GM12878 (cell line): ENCODE measurements around the gene PSAT1.

Experiments
- CHD4 ChIP-seq: fragments of 200-600 bp; sonication (generic); IDR thresholded peaks from 2 replicates; pipeline ENCODE4 v1.6.1; 2016; ENCODE audit warnings: mild to moderate bottlenecking
- CTCF ChIP-seq, 3 experiments: IDR thresholded peaks in 2 of 3; conservative IDR thresholded peaks in 1 of 3; 2 replicates each; pipeline ENCODE4 v1.5.1; 2011; ENCODE audit warnings: low read depth in 3 of 3, low read length in 3 of 3, mild to moderate bottlenecking in 3 of 3, control low read depth in 2 of 3, moderate library complexity in 2 of 3, inconsistent platforms in 1 of 3, mixed read lengths in 1 of 3; ENCODE audit not compliant: control insufficient read depth in 2 of 3, insufficient read depth in 1 of 3; ENCODE audit errors: extremely low read depth in 1 of 3
- MEF2A ChIP-seq: IDR thresholded peaks from 2 replicates; pipeline ENCODE4 v1.6.1; 2011; ENCODE audit warnings: low read depth, mild to moderate bottlenecking, low read length, moderate library complexity; ENCODE audit not compliant: insufficient read depth
- POLR2A ChIP-seq: IDR thresholded peaks from 2 replicates; pipeline ENCODE4 v1.6.1; 2011; ENCODE audit warnings: low read depth, mild to moderate bottlenecking, low read length
- PRDM15 ChIP-seq: fragments of 450-650 bp; formaldehyde crosslinking; IDR thresholded peaks from 2 replicates; pipeline ENCODE4 v1.4.0; 2020; ENCODE audit warnings: mild to moderate bottlenecking, moderate library complexity
- RAD21 ChIP-seq: IDR thresholded peaks from 2 replicates; pipeline ENCODE4 v1.6.1; 2011; ENCODE audit warnings: mild to moderate bottlenecking, low read depth, low read length, moderate library complexity; ENCODE audit not compliant: insufficient read depth
- ZNF217 ChIP-seq: fragments of 450-650 bp; IDR thresholded peaks from 2 replicates; pipeline ENCODE4 v1.6.1; 2017; ENCODE audit warnings: antibody characterized with exemption, mild to moderate bottlenecking
- ZNF274 ChIP-seq: IDR thresholded peaks from one replicate; pipeline ENCODE4 v1.8.0; 2011; ENCODE audit not compliant: insufficient read length, insufficient read depth
- ZSCAN29 ChIP-seq: fragments of 450-650 bp; IDR thresholded peaks from 2 replicates; pipeline ENCODE4 v1.6.1; 2017; ENCODE audit warnings: mild to moderate bottlenecking, moderate library complexity
- TF ChIP-seq, protein P1 (sequence below): IDR thresholded peaks from 2 replicates; pipeline ENCODE4 v1.6.1; 2012; ENCODE audit warnings: low read depth, low read length, improper control_type of control experiment
- TF ChIP-seq, protein P2 (sequence below): IDR thresholded peaks from 2 replicates; pipeline ENCODE4 v1.6.1; 2011; ENCODE audit warnings: low read depth, mild to moderate bottlenecking, low read length, moderate library complexity, borderline replicate concordance; ENCODE audit errors: extremely low read depth
- TF ChIP-seq, protein P3 (sequence below): fragments of 150-350 bp; IDR thresholded peaks from 2 replicates; pipeline ENCODE4 v1.6.1; 2016; ENCODE audit warnings: low read depth, low read length

DNA sequence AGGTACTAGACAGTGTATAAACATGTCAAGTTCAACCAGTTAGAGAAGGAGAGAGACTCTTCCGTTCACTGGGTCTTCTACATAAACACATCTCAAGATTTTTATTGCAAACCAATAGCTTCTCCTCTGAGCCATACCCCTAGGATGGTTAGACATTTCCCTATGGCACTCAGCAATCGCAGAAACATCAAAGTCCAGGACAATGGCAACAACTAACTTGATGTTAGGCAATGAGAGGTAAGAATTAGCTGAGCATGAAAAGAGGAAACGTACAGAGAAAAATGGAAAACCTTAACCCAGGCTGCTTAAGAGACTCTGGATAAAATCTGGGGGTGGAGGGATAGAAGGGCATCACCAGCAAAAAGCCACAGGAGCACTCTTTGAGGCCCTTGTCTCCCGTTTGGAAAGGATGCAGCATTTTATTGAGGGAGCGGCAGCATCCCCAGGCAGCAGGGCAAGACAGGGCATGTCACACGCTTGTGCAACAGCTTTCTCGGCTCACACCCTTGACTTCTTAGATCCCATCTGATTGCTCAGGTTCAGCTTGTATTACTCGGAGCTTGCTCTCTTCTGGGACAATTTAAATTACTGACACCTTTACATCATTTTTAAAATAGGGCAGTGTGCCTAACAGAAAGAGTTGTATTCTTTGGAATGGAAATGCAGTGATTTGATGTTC, 8.6 kb upstream of the PSAT1 start:
- TF ChIP-seq, protein P1, sequence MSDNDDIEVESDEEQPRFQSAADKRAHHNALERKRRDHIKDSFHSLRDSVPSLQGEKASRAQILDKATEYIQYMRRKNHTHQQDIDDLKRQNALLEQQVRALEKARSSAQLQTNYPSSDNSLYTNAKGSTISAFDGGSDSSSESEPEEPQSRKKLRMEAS, result no peak
- no peak for TF ChIP-seq ZNF217
- TF ChIP-seq CTCF (IDR thresholded peaks at IDR 0.05 in 2 of 3, conservative IDR thresholded peaks at IDR 0.05 in 1 of 3; ENCODE audit: control insufficient read depth in 2 of 3, extremely low read depth in 1 of 3, insufficient read depth in 1 of 3, low read depth in 3 of 3, low read length in 3 of 3), result no peak
- no peak for TF ChIP-seq ZNF274
- no peak for TF ChIP-seq CHD4
- TF ChIP-seq, protein P2, sequence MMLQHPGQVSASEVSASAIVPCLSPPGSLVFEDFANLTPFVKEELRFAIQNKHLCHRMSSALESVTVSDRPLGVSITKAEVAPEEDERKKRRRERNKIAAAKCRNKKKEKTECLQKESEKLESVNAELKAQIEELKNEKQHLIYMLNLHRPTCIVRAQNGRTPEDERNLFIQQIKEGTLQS, result no peak
- no peak for TF ChIP-seq POLR2A
- no peak for TF ChIP-seq ZSCAN29
- TF ChIP-seq PRDM15 (CRISPR knock-in tag), result no peak
- TF ChIP-seq, protein P3, sequence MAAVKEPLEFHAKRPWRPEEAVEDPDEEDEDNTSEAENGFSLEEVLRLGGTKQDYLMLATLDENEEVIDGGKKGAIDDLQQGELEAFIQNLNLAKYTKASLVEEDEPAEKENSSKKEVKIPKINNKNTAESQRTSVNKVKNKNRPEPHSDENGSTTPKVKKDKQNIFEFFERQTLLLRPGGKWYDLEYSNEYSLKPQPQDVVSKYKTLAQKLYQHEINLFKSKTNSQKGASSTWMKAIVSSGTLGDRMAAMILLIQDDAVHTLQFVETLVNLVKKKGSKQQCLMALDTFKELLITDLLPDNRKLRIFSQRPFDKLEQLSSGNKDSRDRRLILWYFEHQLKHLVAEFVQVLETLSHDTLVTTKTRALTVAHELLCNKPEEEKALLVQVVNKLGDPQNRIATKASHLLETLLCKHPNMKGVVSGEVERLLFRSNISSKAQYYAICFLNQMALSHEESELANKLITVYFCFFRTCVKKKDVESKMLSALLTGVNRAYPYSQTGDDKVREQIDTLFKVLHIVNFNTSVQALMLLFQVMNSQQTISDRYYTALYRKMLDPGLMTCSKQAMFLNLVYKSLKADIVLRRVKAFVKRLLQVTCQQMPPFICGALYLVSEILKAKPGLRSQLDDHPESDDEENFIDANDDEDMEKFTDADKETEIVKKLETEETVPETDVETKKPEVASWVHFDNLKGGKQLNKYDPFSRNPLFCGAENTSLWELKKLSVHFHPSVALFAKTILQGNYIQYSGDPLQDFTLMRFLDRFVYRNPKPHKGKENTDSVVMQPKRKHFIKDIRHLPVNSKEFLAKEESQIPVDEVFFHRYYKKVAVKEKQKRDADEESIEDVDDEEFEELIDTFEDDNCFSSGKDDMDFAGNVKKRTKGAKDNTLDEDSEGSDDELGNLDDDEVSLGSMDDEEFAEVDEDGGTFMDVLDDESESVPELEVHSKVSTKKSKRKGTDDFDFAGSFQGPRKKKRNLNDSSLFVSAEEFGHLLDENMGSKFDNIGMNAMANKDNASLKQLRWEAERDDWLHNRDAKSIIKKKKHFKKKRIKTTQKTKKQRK, result no peak
- TF ChIP-seq RAD21, result no peak
- TF ChIP-seq MEF2A, result no peak
